ENCODE measurements around the gene AMOTL2.

The AMOTL2 gene

DNA sequence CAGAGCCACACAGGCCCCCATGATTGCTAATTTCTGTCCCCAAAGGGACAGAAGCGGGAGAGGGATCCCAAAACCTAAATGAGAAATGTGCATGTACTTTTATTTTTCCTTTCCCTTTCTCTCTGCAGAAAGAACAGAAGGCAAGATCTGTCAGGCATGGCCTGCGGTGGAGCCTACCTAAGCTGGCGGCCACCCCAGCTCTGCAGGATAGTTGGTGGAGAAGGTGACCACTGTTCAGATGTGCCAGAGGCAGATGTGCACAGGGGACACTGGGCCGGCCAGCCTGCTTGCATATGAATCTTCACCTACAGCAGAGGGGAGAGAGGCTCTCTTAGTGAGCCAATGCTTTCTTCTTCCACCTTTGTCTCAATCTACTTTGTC, 2.1 kb upstream of the AMOTL2 start:
- DNase-seq (ENCODE audit: low read depth) = no peak
- no peak overlapping the region for H3K4me3 ChIP-seq (ENCODE audit: low read depth, low read length)
- TF ChIP-seq, protein P1, sequence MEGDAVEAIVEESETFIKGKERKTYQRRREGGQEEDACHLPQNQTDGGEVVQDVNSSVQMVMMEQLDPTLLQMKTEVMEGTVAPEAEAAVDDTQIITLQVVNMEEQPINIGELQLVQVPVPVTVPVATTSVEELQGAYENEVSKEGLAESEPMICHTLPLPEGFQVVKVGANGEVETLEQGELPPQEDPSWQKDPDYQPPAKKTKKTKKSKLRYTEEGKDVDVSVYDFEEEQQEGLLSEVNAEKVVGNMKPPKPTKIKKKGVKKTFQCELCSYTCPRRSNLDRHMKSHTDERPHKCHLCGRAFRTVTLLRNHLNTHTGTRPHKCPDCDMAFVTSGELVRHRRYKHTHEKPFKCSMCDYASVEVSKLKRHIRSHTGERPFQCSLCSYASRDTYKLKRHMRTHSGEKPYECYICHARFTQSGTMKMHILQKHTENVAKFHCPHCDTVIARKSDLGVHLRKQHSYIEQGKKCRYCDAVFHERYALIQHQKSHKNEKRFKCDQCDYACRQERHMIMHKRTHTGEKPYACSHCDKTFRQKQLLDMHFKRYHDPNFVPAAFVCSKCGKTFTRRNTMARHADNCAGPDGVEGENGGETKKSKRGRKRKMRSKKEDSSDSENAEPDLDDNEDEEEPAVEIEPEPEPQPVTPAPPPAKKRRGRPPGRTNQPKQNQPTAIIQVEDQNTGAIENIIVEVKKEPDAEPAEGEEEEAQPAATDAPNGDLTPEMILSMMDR (IDR thresholded peaks at IDR 0.05; ENCODE audit: control insufficient read depth, extremely low read depth, insufficient read depth) = no peak

DNA sequence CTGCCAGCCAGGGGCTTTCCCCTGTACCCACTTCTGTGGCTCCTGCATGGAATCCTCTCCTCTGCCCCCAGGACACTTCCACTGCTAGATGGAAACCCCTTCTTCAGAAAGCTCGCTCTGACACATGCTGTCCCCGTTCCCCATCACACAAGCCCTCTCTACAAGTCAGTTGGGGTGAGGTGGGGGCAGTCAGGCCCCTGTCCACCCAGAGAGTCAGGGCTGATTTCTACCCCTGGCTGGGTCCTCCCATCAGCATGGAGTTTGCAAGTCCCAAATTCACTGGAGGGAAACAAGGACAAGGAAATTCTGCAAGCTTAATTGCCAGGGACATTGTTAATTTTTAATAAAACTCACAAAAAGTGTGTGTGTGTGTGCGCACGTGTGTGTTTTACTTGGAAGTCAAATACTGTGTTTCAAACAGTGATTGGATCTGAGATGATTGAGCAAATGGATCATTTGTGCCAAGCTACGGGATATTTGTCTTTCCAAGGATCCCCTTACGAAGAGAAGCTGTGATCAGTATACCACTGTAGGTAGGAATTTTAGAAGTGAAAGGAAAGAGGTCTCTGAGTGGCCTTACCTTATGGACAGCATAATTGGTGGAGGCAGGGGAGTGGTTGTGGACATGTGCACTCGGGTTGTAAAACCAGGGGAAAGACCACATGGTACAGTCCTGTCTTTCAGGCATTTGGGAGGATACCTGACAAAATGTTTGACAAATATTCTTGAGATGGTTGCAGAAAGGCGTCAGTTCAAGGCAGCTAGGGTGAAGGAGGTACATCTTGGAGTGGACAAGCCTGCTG, 1.5 kb upstream of the AMOTL2 start:
- no peak for DNase-seq (ENCODE audit: low read depth)
- peak overlapping the region; percentile 65 for H3K4me3 ChIP-seq (ENCODE audit: low read depth, low read length)
- TF ChIP-seq, protein P1 (IDR thresholded peaks at IDR 0.05; ENCODE audit: control insufficient read depth, extremely low read depth, insufficient read depth) = no peak

DNA sequence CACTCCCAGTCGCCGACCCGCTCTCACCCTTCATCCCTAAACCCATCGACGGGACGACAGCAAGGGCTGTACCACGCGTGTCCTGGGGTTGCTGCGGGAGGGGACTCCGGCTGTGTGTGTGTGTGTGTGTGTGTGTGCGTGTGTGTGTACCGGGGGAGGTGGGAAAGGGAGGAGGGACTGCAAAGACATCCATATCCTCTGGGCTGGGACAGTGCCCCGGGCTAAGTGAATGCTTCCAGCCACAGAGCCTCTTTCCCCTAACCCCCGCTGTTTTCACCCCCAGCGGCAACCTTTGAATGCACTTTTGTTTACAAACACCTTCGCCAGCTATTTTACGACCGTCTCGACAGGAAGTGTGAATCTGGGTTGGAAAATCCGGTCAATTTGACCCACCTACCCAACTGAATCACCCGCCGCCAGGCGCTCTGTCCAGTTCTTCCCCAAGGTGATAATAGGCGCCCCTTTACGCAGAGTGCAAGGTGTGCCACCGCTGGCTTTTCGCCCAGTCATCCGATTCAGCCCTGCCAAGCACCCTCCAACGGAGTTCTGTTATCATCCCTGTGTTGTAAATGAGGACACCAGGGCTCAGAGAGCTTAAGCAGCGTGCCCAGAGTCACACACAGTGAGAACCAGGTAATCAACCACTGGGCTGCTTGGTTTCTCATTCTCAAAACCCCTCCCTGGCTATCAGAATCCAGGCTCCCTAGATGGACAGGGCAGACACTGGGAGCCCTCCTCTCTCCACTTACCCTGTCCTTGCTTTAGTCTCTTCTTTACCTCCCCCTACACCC, 739 bp upstream of the AMOTL2 start:
- peak overlapping the region; percentile 65 for H3K4me3 ChIP-seq (ENCODE audit: low read depth, low read length)
- TF ChIP-seq, protein P1 (IDR thresholded peaks at IDR 0.05; ENCODE audit: control insufficient read depth, extremely low read depth, insufficient read depth) = no peak
- DNase-seq (ENCODE audit: low read depth) = peak; percentile 14

DNA sequence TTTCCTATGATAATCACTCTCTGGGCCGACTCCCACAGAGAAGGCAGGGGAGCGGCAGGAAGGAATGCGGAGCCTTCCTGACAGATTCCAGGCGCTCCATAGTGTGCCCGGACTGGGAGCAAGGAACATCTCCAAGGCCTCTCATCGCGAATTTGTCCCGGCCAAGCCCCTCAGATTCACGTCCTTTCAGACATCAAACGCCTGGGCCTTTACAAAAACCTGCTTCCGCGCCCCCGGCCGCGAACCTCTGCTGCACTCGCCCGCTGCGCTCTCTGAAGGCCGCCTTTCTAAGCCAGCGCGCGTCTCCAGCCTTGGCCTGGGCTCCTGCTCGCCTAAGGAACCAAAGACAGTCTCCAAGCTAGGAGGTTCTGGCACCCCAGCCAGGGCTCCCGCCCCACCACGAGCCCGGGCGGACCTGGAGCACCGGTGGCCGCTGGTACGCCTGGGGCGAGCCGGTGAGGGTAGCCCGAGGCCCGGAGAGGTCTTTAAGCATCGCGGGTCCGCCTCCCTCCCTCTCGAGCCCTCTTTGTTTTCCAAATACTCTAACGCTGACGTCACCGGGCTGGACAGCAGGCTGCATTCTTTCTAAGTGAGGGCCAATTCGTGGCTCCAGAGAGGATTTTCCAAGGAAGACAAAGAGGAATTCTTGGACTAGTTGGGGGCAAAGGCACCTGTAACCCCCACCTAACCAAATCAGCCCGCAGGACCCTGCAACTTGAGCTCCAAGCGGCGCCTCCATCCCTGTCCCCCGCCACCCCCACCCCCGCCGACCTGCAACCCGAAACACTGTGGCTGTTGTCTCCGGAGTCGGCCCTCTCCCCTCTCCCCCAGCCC, 759 bp downstream of the AMOTL2 start:
- peak; percentile 7 for DNase-seq (ENCODE audit: low read depth)
- H3K4me3 ChIP-seq (ENCODE audit: low read depth, low read length) = peak overlapping the region; percentile 65
- TF ChIP-seq, protein P1 (IDR thresholded peaks at IDR 0.05; ENCODE audit: control insufficient read depth, extremely low read depth, insufficient read depth) = no peak

DNA sequence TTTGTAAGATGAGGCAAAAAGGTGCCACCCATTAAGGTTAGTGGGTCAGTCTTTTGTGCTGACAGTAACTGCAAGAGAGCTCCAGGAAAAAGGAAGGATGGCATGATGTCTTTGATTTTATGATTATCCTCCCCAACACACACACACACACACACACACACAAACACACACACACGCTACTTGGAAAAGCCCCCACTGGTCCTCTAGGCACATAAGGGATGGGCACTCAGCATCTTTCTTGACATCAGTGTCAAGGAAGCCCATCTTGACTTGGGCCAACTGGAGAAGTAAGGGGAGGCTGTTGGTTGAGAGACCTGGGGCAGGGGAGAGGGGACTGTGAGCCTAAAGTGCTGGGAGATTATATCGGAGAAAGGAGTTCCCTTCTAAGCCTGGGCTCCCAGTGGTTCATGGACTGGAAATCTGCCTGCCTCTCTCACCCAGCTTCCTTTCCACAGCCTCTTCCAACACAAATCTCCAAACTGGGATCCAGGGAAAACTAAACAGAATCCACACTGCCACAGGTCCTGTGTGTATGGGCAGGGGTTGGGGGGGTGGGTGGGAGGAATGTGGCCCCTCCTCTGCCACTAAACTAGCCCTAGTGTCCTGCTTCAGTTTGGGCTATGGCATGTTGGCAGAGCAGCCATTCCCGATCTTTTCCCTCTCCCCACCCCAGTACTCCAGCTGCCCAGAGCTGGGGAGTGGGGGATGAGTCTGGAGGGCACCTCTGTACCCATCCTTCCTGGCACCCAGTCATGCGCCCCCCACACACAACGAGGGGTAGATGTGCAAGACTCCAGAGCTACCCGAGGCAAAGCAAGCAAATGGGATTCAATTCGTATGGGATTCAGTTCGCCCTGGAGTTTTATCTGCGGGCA, 1.6 kb downstream of the AMOTL2 start:
- DNase-seq (ENCODE audit: low read depth) = no peak
- TF ChIP-seq, protein P1 (IDR thresholded peaks at IDR 0.05; ENCODE audit: control insufficient read depth, extremely low read depth, insufficient read depth) = no peak
- peak overlapping the region; percentile 65 for H3K4me3 ChIP-seq (ENCODE audit: low read depth, low read length)
